ENCODE results near the gene KCNH6. TPM values are rescaled to one million over a fixed set of nuclear protein-coding genes. Genes with fewer than 3 reads are reported as not detected.

The KCNH6 gene
- total and polyA plus RNA-seq, 2 donors = not detected

GRCh38 chr17:63512388-63512787, 10.8 kb upstream of the KCNH6 start:
- no peak overlapping the region for H3K27ac ChIP-seq (ENCODE audit: low read depth)
- no peak overlapping the region for H3K4me3 ChIP-seq (ENCODE audit: low read depth, low read length)
- no peaks in the 10 kb centered on the region for H3K36me3 ChIP-seq (ENCODE audit: insufficient read depth)
- H3K4me1 ChIP-seq (ENCODE audit: insufficient read depth) = no peaks in the 10 kb centered on the region
- 83% methylated on average over 3 of the region's 3 CpGs for WGBS
- DNase-seq (ENCODE audit: extremely low spot score) = no peak

- H3K36me3 ChIP-seq (ENCODE audit: insufficient read depth) = no peaks in the 10 kb centered on the region
- 75% methylated on average over 7 of the region's 7 CpGs for WGBS
- no peaks in the 10 kb centered on the region for H3K4me1 ChIP-seq (ENCODE audit: insufficient read depth)
- DNase-seq (ENCODE audit: extremely low spot score) = no peak
- no peak overlapping the region for H3K27ac ChIP-seq (ENCODE audit: low read depth)
- H3K4me3 ChIP-seq (ENCODE audit: low read depth, low read length) = no peak overlapping the region
Observed at GRCh38 chr17:63512896-63513644, 10.1 kb upstream of the KCNH6 start.

- DNase-seq (ENCODE audit: extremely low spot score) = no peak
- Histone ChIP-seq H3K27ac (ENCODE audit: low read depth) (no peak overlapping the region), H3K4me1 (ENCODE audit: insufficient read depth) (no peaks in the 10 kb centered on the region), H3K36me3 (ENCODE audit: insufficient read depth) (no peaks in the 10 kb centered on the region), H3K4me3 (ENCODE audit: low read depth, low read length) (no peak overlapping the region)
- 76% methylated on average over 3 of the region's 3 CpGs for WGBS
Observed at GRCh38 chr17:63514477-63514876, 8.7 kb upstream of the KCNH6 start.

GRCh38 chr17:63514974-63515373, 8.2 kb upstream of the KCNH6 start:
- Histone ChIP-seq H3K36me3 (ENCODE audit: insufficient read depth) (no peaks in the 10 kb centered on the region), H3K27ac (ENCODE audit: low read depth) (no peak overlapping the region), H3K4me3 (ENCODE audit: low read depth, low read length) (no peak overlapping the region), H3K4me1 (ENCODE audit: insufficient read depth) (no peaks in the 10 kb centered on the region)
- WGBS = 85% methylated on average over 2 of the region's 2 CpGs
- no peak for DNase-seq (ENCODE audit: extremely low spot score)

GRCh38 chr17:63515426-63515825, 7.7 kb upstream of the KCNH6 start:
- WGBS = 51% methylated on average over 1 of the region's 1 CpG

GRCh38 chr17:63516910-63517824, 6.0 kb upstream of the KCNH6 start:
- H3K4me3 ChIP-seq (ENCODE audit: low read depth, low read length) = no peak overlapping the region
- DNase-seq (ENCODE audit: extremely low spot score) = no peak
- H3K27ac ChIP-seq (ENCODE audit: low read depth) = no peak overlapping the region
- WGBS = 75% methylated on average over 6 of the region's 6 CpGs
- no peaks in the 10 kb centered on the region for H3K4me1 ChIP-seq (ENCODE audit: insufficient read depth)
- H3K36me3 ChIP-seq (ENCODE audit: insufficient read depth) = no peaks in the 10 kb centered on the region

More at GRCh38 chr17:63515426-63515825, 7.7 kb upstream of the KCNH6 start:
- Histone ChIP-seq H3K27ac (ENCODE audit: low read depth) (no peak overlapping the region), H3K4me3 (ENCODE audit: low read depth, low read length) (no peak overlapping the region), H3K4me1 (ENCODE audit: insufficient read depth) (no peaks in the 10 kb centered on the region), H3K36me3 (ENCODE audit: insufficient read depth) (no peaks in the 10 kb centered on the region)
- no peak for DNase-seq (ENCODE audit: extremely low spot score)

- H3K36me3 ChIP-seq (ENCODE audit: insufficient read depth) = no peaks in the 10 kb centered on the region
- H3K4me1 ChIP-seq (ENCODE audit: insufficient read depth) = no peaks in the 10 kb centered on the region
- 77% methylated on average over 8 of the region's 8 CpGs for WGBS
- no peak overlapping the region for H3K4me3 ChIP-seq (ENCODE audit: low read depth, low read length)
- DNase-seq (ENCODE audit: extremely low spot score) = no peak
- no peak overlapping the region for H3K27ac ChIP-seq (ENCODE audit: low read depth)
Observed at GRCh38 chr17:63517825-63518534, 5.2 kb upstream of the KCNH6 start.

GRCh38 chr17:63519116-63519881, 3.9 kb upstream of the KCNH6 start:
- Histone ChIP-seq H3K36me3 (ENCODE audit: insufficient read depth) (no peaks in the 10 kb centered on the region), H3K27ac (ENCODE audit: low read depth) (no peak overlapping the region), H3K4me3 (ENCODE audit: low read depth, low read length) (no peak overlapping the region), H3K4me1 (ENCODE audit: insufficient read depth) (no peaks in the 10 kb centered on the region)
- no peak for DNase-seq (ENCODE audit: extremely low spot score)
- WGBS = 81% methylated on average over 1 of the region's 1 CpG

- Histone ChIP-seq H3K36me3 (ENCODE audit: insufficient read depth) (no peaks in the 10 kb centered on the region), H3K4me1 (ENCODE audit: insufficient read depth) (no peaks in the 10 kb centered on the region), H3K4me3 (ENCODE audit: low read depth, low read length) (no peak overlapping the region), H3K27ac (ENCODE audit: low read depth) (no peak overlapping the region)
- no peak for DNase-seq (ENCODE audit: extremely low spot score)
- whole genome bisulfite sequencing = 47% methylated on average over 5 of the region's 5 CpGs
Observed at GRCh38 chr17:63519972-63520882, 2.9 kb upstream of the KCNH6 start.

GRCh38 chr17:63524051-63524450, 893 bp downstream of the KCNH6 start:
- WGBS = 94% methylated on average over 14 of the region's 14 CpGs
- no peak overlapping the region for H3K27ac ChIP-seq (ENCODE audit: low read depth)
- no peak overlapping the region for H3K4me3 ChIP-seq (ENCODE audit: low read depth, low read length)
- no peaks in the 10 kb centered on the region for H3K36me3 ChIP-seq (ENCODE audit: insufficient read depth)
- H3K4me1 ChIP-seq (ENCODE audit: insufficient read depth) = no peaks in the 10 kb centered on the region
- no peak for DNase-seq (ENCODE audit: extremely low spot score)

GRCh38 chr17:63525190-63525946, 2.2 kb downstream of the KCNH6 start:
- Histone ChIP-seq H3K4me3 (ENCODE audit: low read depth, low read length) (no peak overlapping the region), H3K27ac (ENCODE audit: low read depth) (no peak overlapping the region), H3K36me3 (ENCODE audit: insufficient read depth) (no peaks in the 10 kb centered on the region), H3K4me1 (ENCODE audit: insufficient read depth) (no peaks in the 10 kb centered on the region)
- DNase-seq (ENCODE audit: extremely low spot score) = no peak
- 55% methylated on average over 6 of the region's 6 CpGs for WGBS

GRCh38 chr17:63526861-63527260, 3.7 kb downstream of the KCNH6 start:
- no peak for DNase-seq (ENCODE audit: extremely low spot score)
- no peak overlapping the region for H3K27ac ChIP-seq (ENCODE audit: low read depth)
- H3K36me3 ChIP-seq (ENCODE audit: insufficient read depth) = no peaks in the 10 kb centered on the region
- H3K4me3 ChIP-seq (ENCODE audit: low read depth, low read length) = no peak overlapping the region
- no peaks in the 10 kb centered on the region for H3K4me1 ChIP-seq (ENCODE audit: insufficient read depth)
- WGBS = 74% methylated on average over 5 of the region's 5 CpGs
